Right lobe of liver (tissue), 4 donors: Measurements from ENCODE around the gene PPFIBP1.

Experiments used
- POLR2A ChIP-seq: fragments of 450-650 bp; IDR thresholded peaks from one replicate; pipeline ENCODE4 v1.6.1; 2017; ENCODE audit warnings: antibody characterized with exemption, mild to moderate bottlenecking
- TF ChIP-seq, protein P1 (sequence below), 4 donors: fragments of 200-600 bp in 3 of 4; fragments of 450-650 bp in 1 of 4; IDR thresholded peaks; one replicate each; pipeline versions ENCODE4 v1.5.1 to v1.8.0; 2016 to 2022; ENCODE audit warnings: antibody characterized with exemption in 4 of 4, mild to moderate bottlenecking in 2 of 4
- donor health status: DM: no; HTN: no; CAD: no.
- donor health status: DM: no; HTN: no; CAD: no.
- donor health status: DM: no; HTN: yes; CAD: no.

DNA sequence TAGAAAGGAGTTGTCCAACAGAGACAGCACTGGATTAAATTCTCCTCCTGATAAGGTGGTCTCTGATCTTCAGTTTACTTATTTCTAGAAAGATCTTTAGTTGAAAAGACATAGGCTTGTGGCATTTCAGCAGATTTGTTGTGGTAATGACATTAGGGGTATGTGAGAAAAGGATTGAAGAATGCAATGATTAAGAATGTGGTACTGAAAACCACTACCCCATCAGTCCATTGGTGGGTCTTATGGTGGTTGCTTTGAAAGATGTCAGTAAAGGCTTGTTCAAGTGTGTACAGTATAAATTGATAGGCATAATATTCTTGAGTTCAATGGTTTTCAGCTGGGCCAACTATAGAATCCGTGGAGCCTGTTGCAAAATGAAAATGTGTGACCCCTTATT, 10.8 kb downstream of the PPFIBP1 start:
- TF ChIP-seq, protein P1, sequence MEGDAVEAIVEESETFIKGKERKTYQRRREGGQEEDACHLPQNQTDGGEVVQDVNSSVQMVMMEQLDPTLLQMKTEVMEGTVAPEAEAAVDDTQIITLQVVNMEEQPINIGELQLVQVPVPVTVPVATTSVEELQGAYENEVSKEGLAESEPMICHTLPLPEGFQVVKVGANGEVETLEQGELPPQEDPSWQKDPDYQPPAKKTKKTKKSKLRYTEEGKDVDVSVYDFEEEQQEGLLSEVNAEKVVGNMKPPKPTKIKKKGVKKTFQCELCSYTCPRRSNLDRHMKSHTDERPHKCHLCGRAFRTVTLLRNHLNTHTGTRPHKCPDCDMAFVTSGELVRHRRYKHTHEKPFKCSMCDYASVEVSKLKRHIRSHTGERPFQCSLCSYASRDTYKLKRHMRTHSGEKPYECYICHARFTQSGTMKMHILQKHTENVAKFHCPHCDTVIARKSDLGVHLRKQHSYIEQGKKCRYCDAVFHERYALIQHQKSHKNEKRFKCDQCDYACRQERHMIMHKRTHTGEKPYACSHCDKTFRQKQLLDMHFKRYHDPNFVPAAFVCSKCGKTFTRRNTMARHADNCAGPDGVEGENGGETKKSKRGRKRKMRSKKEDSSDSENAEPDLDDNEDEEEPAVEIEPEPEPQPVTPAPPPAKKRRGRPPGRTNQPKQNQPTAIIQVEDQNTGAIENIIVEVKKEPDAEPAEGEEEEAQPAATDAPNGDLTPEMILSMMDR (IDR thresholded peaks at IDR 0.05) = no peak
- no peak for TF ChIP-seq POLR2A
